ENCODE data around the gene NALCN.

GRCh38 chr13:101449790-101450748 is 33.8 kb upstream of the NALCN start:
- TF ChIP-seq CTCF (IDR thresholded peaks at IDR 0.05; ENCODE audit: insufficient read depth, low read length, poor library complexity, severe bottlenecking) (no peak), EZH2phosphoT487 (conservative IDR thresholded peaks at IDR 0.05; ENCODE audit: low read length) (no peak)

Measured in SU-DHL-6 (cell line).